Measurements from ENCODE around the gene ABCA7. TPM values are rescaled to one million over a fixed set of nuclear protein-coding genes. Genes with fewer than 3 reads are reported as not detected.

The ABCA7 gene
- total and polyA plus RNA-seq, 7 experiments from 2014 or later = 6.6 to 323 (median 126) TPM

DNA sequence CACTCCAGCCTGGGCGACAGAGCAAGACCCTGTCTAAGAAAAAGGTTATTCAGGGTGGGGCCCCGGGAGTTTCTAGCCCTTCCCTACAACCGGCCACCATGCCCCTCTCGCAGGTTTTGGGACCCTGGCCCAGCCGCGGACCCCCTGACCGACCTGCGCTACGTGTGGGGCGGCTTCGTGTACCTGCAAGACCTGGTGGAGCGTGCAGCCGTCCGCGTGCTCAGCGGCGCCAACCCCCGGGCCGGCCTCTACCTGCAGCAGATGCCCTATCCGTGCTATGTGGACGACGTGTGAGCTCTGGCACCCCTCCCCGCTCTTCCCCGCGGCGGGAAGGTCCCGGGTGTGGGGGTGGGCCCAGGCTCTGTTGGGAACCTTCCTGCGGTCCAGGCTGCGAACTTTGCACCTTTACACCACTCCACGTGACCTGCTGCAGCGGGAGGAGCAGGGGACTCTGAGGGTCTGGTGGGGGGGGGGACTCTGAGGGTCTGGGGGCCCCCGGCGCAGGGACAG is 6.3 kb downstream of the ABCA7 start:
- DNase-seq (no peak), ATAC-seq (no peak)
- peaks cover 0 to 14% (median 5%) of the 10 kb centered on the region in 7 donors for H3K4me1 Mint-ChIP-seq
- no peaks in the 10 kb centered on the region for H3K9me3 Mint-ChIP-seq
- peaks cover 0 to 4% (median 3%) of the 10 kb centered on the region in 5 donors for H3K36me3 Mint-ChIP-seq
- Histone ChIP-seq H3K4me1 (ENCODE audit: control insufficient read depth in 2 of 2, insufficient read depth in 2 of 2, low read length in 2 of 2) (peaks cover 6 to 9% of the 10 kb centered on the region in 2 donors), H3K36me3 (ENCODE audit: control insufficient read depth in 2 of 3, insufficient read depth in 3 of 3, low read length in 3 of 3) (peaks cover 0 to 63% (median 0%) of the 10 kb centered on the region in 3 experiments), H3K9me3 (ENCODE audit: control insufficient read depth in 2 of 3, low read length in 3 of 3) (no peaks in the 10 kb centered on the region), H3K27ac (ENCODE audit: low read depth, low read length) (no peak overlapping the region), H3K27me3 (ENCODE audit: control insufficient read depth in 2 of 2, insufficient read depth in 2 of 2, low read length in 2 of 2) (no peaks in the 10 kb centered on the region), H3K4me3 (ENCODE audit: low read length) (no peak overlapping the region)
- intact Hi-C loops (cut with micrococcal nuclease) = no loop called here
- H3K4me3 Mint-ChIP-seq = no peak overlapping the region
- no peak overlapping the region for H3K27ac Mint-ChIP-seq
- ChIA-PET POLR2A (interaction anchor here (1.4 to 2.0 kb wide), 3 partner anchors 8 to 223 kb away, joined by 3 to 6 read pairs (median 4); partner anchors contain the start of gene CIRBP), CTCF (no interaction called here)
- H3K27me3 Mint-ChIP-seq = no peaks in the 10 kb centered on the region

GRCh38 chr19:1046836-1047695 is 7.2 kb downstream of the ABCA7 start:
- H3K9me3 ChIP-seq (ENCODE audit: control insufficient read depth in 2 of 3, low read length in 3 of 3) = no peaks in the 10 kb centered on the region
- Mint-ChIP-seq H3K4me3 (no peak overlapping the region), H3K27ac (no peak overlapping the region), H3K4me1 (peaks cover 0 to 14% (median 4%) of the 10 kb centered on the region in 7 donors), H3K36me3 (peaks cover 0 to 6% (median 4%) of the 10 kb centered on the region in 5 donors), H3K27me3 (no peaks in the 10 kb centered on the region), H3K9me3 (peaks cover 0 to 2% (median 0%) of the 10 kb centered on the region in 11 donors)
- no peaks in the 10 kb centered on the region for H3K27me3 ChIP-seq (ENCODE audit: control insufficient read depth in 2 of 2, insufficient read depth in 2 of 2, low read length in 2 of 2)
- DNase-seq (no peak), ATAC-seq (no peak)
- intact Hi-C loops (cut with micrococcal nuclease) = no loop called here
- ChIA-PET POLR2A (interaction anchor here (0.7 to 2.0 kb wide), 5 partner anchors 9 to 804 kb away, joined by 4 to 6 read pairs (median 4); no protein-coding TSS in a partner anchor), CTCF (interaction anchor here (0.6 to 1.4 kb wide), 3 partner anchors 10 to 77 kb away, joined by 3 to 7 read pairs (median 3); no protein-coding TSS in a partner anchor)
- no peak overlapping the region for H3K4me3 ChIP-seq (ENCODE audit: low read length)
- H3K27ac ChIP-seq (ENCODE audit: low read depth, low read length) = no peak overlapping the region
- H3K36me3 ChIP-seq (ENCODE audit: control insufficient read depth in 2 of 3, insufficient read depth in 3 of 3, low read length in 3 of 3) = peaks cover 0 to 61% (median 0%) of the 10 kb centered on the region in 3 experiments
- peaks cover 0 to under 1% of the 10 kb centered on the region in 2 donors for H3K4me1 ChIP-seq (ENCODE audit: control insufficient read depth in 2 of 2, insufficient read depth in 2 of 2, low read length in 2 of 2)

DNA sequence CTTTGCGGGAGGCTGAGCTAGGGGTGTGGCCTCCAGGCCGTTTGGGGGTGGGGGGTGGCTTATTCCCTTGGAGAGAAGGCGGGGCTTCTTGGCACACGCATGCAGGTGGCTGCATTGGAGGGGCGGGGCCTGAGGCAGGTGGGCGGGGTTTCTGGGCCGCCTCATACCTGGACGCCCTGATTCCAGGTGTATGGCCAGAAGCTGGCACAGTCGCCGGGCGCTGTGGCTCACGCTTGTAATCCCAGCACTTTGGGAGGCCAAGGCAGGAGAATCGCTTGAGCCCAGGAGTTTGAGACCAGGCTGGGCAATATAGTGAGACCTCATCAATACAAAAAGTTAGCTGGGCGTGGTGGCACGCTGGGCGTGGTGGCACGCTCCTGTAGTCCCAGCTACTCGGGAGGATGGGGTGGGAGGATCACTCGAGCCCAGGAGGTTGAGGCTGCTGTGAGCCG is 7.8 kb downstream of the ABCA7 start:
- no peak overlapping the region for H3K27ac Mint-ChIP-seq
- H3K4me3 ChIP-seq (ENCODE audit: low read length) = no peak overlapping the region
- DNase-seq (no peak), ATAC-seq (no peak)
- ChIA-PET POLR2A (interaction anchor here (0.7 to 1.4 kb wide), 7 partner anchors 8 to 804 kb away, joined by 3 to 6 read pairs (median 4); partner anchors contain the start of gene ABCA7), CTCF (interaction anchor here (1.2 to 1.4 kb wide), 2 partner anchors 10 to 18 kb away, joined by 3 to 7 read pairs; no protein-coding TSS in a partner anchor)
- H3K9me3 Mint-ChIP-seq = peaks cover 0 to 2% (median 0%) of the 10 kb centered on the region in 11 donors
- H3K4me1 Mint-ChIP-seq = peaks cover 0 to 13% (median 5%) of the 10 kb centered on the region in 7 donors
- no peaks in the 10 kb centered on the region for H3K4me1 ChIP-seq (ENCODE audit: control insufficient read depth in 2 of 2, insufficient read depth in 2 of 2, low read length in 2 of 2)
- H3K27me3 ChIP-seq (ENCODE audit: control insufficient read depth in 2 of 2, insufficient read depth in 2 of 2, low read length in 2 of 2) = no peaks in the 10 kb centered on the region
- H3K27me3 Mint-ChIP-seq = no peaks in the 10 kb centered on the region
- H3K4me3 Mint-ChIP-seq = no peak overlapping the region
- no peaks in the 10 kb centered on the region for H3K9me3 ChIP-seq (ENCODE audit: control insufficient read depth in 2 of 3, low read length in 3 of 3)
- H3K27ac ChIP-seq (ENCODE audit: low read depth, low read length) = no peak overlapping the region
- H3K36me3 Mint-ChIP-seq = peaks cover 0 to 8% (median 6%) of the 10 kb centered on the region in 5 donors
- peaks cover 0 to 55% (median 0%) of the 10 kb centered on the region in 3 experiments for H3K36me3 ChIP-seq (ENCODE audit: control insufficient read depth in 2 of 3, insufficient read depth in 3 of 3, low read length in 3 of 3)
- intact Hi-C loops (cut with micrococcal nuclease) = no loop called here

- H3K27ac ChIP-seq (ENCODE audit: low read depth, low read length) = no peak overlapping the region
- no peak overlapping the region for H3K4me3 ChIP-seq (ENCODE audit: low read length)
- ChIA-PET CTCF (no interaction called here), POLR2A (interaction anchor here (0.7 to 1.5 kb wide), 6 partner anchors 9 to 33 kb away, joined by 3 to 6 read pairs (median 3); partner anchors contain the start of gene ABCA7)
- intact Hi-C loops (cut with micrococcal nuclease) = no loop called here
- H3K9me3 ChIP-seq (ENCODE audit: control insufficient read depth in 2 of 3, low read length in 3 of 3) = no peaks in the 10 kb centered on the region
- Mint-ChIP-seq H3K4me1 (peaks cover 0 to 22% (median 8%) of the 10 kb centered on the region in 7 donors), H3K4me3 (no peak overlapping the region), H3K9me3 (peaks cover 0 to 2% (median 0%) of the 10 kb centered on the region in 11 donors), H3K36me3 (peaks cover 0 to 14% (median 6%) of the 10 kb centered on the region in 5 donors), H3K27me3 (no peaks in the 10 kb centered on the region), H3K27ac (no peak overlapping the region)
- no peaks in the 10 kb centered on the region for H3K4me1 ChIP-seq (ENCODE audit: control insufficient read depth in 2 of 2, insufficient read depth in 2 of 2, low read length in 2 of 2)
- H3K36me3 ChIP-seq (ENCODE audit: control insufficient read depth in 2 of 3, insufficient read depth in 3 of 3, low read length in 3 of 3) = peaks cover 0 to 54% (median 0%) of the 10 kb centered on the region in 3 experiments
- no peak for DNase-seq
- no peaks in the 10 kb centered on the region for H3K27me3 ChIP-seq (ENCODE audit: control insufficient read depth in 2 of 2, insufficient read depth in 2 of 2, low read length in 2 of 2)
- no peak for ATAC-seq
Measured at GRCh38 chr19:1049106-1049505, 9.2 kb downstream of the ABCA7 start.

- H3K4me3 Mint-ChIP-seq = peak overlapping the region in 1 of 10 donors; percentile 16
- Histone ChIP-seq H3K4me1 (ENCODE audit: control insufficient read depth in 2 of 2, insufficient read depth in 2 of 2, low read length in 2 of 2) (no peaks in the 10 kb centered on the region), H3K4me3 (ENCODE audit: low read length) (no peak overlapping the region), H3K27ac (ENCODE audit: low read depth, low read length) (no peak overlapping the region), H3K36me3 (ENCODE audit: control insufficient read depth in 2 of 3, insufficient read depth in 3 of 3, low read length in 3 of 3) (peaks cover 0 to 55% (median 0%) of the 10 kb centered on the region in 3 experiments), H3K27me3 (ENCODE audit: control insufficient read depth in 2 of 2, insufficient read depth in 2 of 2, low read length in 2 of 2) (no peaks in the 10 kb centered on the region), H3K9me3 (ENCODE audit: control insufficient read depth in 2 of 3, low read length in 3 of 3) (no peaks in the 10 kb centered on the region)
- intact Hi-C loops (cut with micrococcal nuclease) = no loop called here
- ChIA-PET POLR2A (interaction anchor here (1.0 to 1.5 kb wide), 4 partner anchors 10 to 26 kb away, joined by 3 to 5 read pairs (median 4); partner anchors contain the start of gene ABCA7), CTCF (interaction anchor here (1.0 to 1.1 kb wide), 2 partner anchors 16 to 194 kb away, joined by 3 to 4 read pairs; no protein-coding TSS in a partner anchor)
- peaks cover 0 to 2% (median 0%) of the 10 kb centered on the region in 11 donors for H3K9me3 Mint-ChIP-seq
- peaks cover 0 to 14% (median 6%) of the 10 kb centered on the region in 5 donors for H3K36me3 Mint-ChIP-seq
- peak overlapping the region in 2 of 9 donors; percentile 32 to 51 for H3K27ac Mint-ChIP-seq
- ATAC-seq (no peak), DNase-seq (no peak)
- peaks cover 0 to 22% (median 8%) of the 10 kb centered on the region in 7 donors for H3K4me1 Mint-ChIP-seq
- no peaks in the 10 kb centered on the region for H3K27me3 Mint-ChIP-seq
Measured at GRCh38 chr19:1049800-1050199, 9.9 kb downstream of the ABCA7 start.
